Erythroblast (primary cell): ENCODE data around the gene SFMBT1.
A peak's percentile ranks its signal among the peaks of the same experiment; 100 is the strongest.

ENCODE experiments used
- GATA1 ChIP-seq: IDR thresholded peaks from 2 replicates; pipeline ENCODE4 v1.6.1; 2011; ENCODE audit warnings: low read depth, mild to moderate bottlenecking, control low read depth, low read length, moderate library complexity
- POLR2A ChIP-seq: IDR thresholded peaks from 2 replicates; pipeline ENCODE4 v1.6.1; 2011; ENCODE audit warnings: mild to moderate bottlenecking, low read length

DNA sequence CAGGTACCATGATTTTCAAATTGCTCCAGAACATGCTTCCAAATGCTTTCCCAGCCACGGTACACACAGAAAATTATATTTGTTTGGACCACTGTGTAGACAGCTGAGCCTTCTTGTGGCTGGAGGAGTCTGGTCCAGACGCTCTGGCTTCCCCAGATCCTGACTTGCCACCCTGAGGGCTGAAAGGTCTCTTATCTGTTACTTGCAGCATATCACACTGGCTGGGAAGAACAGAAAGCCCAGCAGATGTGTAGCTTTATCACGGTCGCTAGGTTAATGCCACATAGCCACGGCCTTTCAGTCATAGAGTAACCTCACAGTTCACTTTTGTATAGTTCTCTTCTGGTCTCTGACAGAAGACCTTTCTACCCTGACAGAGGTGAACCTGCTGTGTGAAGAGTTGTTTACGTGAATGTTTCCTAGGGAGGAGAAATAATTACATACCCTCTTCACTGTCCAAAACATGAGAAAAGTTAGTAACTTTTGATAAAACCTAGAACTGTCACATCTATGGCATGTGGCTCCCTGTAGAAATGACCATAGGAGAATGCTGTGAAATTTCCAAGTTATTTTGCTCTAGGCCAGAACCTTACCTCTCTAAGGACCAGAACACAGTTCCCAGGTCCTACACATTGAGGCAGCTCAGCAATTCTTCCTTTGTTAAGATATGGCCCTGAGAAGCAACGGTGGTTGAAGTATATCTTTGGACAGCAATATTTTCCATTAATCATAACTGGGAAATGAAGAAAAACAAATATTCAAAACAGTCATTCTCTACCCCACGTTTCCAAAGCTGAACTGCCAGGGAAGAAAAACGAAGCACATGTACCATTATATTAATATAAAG, 132.8 kb downstream of the SFMBT1 start:
- TF ChIP-seq POLR2A, result peak; percentile 60
- TF ChIP-seq GATA1, result peak; percentile 78
